AG04450 (cell line): Measurements from ENCODE around the gene CMSS1. TPM values are rescaled to one million over a fixed set of nuclear protein-coding genes. Genes with fewer than 3 reads are reported as not detected.

Source experiments
- CTCF ChIA-PET: fragments of 300-600, 350-600 bp; formaldehyde crosslinking; extraction: SDS; loops from one replicate; lab custom pipeline; 2022; ENCODE audit warnings: antibody characterized with exemption, inconsistent platforms; lab: Charles Lee
- POLR2A ChIA-PET: fragments of 350-600 bp; formaldehyde crosslinking; extraction: SDS; loops from one replicate; lab custom pipeline; 2021; ENCODE audit warnings: antibody characterized with exemption, inconsistent platforms; lab: Yijun Ruan, JAX
- DNase-seq: peaks from one replicate; pipeline ENCODE4 v3.0.0-alpha.2; 2011; ENCODE audit warnings: low read depth, low spot score
- H3K27ac ChIP-seq: one replicate; pipeline ENCODE4 v1.5.1; 2012; ENCODE audit warnings: low read depth, low read length, control low read depth
- H3K27me3 ChIP-seq: one replicate; pipeline ENCODE4 v1.6.0; 2012; ENCODE audit warnings: low read length; ENCODE audit not compliant: control insufficient read depth, insufficient read depth
- H3K4me3 ChIP-seq: 2 replicates; pipeline ENCODE4 v1.5.1; 2011; ENCODE audit warnings: mild to moderate bottlenecking, low read depth, low read length, control low read depth
- H3K9me3 ChIP-seq: 2 replicates; pipeline ENCODE4 v1.5.1; 2012; ENCODE audit warnings: low read length; ENCODE audit not compliant: control insufficient read depth, insufficient read depth
- CTCF ChIP-seq: IDR thresholded peaks from 2 replicates; pipeline ENCODE4 v1.5.1; 2011; ENCODE audit warnings: low read depth, low read length, control low read depth, inconsistent platforms
- polyA plus RNA-seq: library from polyadenylated mRNA; depleted of rRNA; stranded (reverse); fragments of >200 nt; gene quantifications from 2 replicates; pipeline ENCODE4 v1.2.3, GENCODE V29; 2011

CMSS1 gene
- polyA plus RNA-seq, 1 experiment, result 15.7 TPM

DNA sequence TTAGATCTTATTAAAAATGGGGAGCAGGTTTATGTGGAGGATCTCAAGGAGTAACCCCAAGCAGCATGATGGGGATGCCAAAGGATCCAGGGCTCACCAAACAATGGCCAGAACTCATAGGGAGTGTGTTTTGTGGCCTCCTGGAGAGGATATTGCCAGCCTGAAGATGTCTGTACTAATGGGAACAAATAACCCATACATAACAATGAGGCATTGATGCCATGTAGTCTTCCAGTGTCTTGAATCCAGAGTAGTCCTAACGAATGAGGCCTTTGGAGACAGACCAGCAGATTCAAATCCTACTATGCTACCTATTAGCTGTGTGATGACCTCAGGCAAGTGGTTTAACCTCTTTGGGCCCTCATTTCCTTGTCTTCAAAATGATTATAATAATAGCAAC lies 45.0 kb upstream of the CMSS1 start:
- Histone ChIP-seq H3K4me3 (no peak overlapping the region), H3K9me3 (no peaks in the 10 kb centered on the region), H3K27ac (no peak overlapping the region), H3K27me3 (no peaks in the 10 kb centered on the region)
- TF ChIP-seq CTCF, result no peak
- DNase-seq, result no peak
- POLR2A ChIA-PET, result no interaction called here
- CTCF ChIA-PET, result no interaction called here

GRCh38 chr3:99774467-99774866 lies 43.2 kb upstream of the CMSS1 start:
- Histone ChIP-seq H3K4me3 (no peak overlapping the region), H3K27me3 (no peaks in the 10 kb centered on the region), H3K27ac (no peak overlapping the region), H3K9me3 (no peaks in the 10 kb centered on the region)
- ChIA-PET CTCF (no interaction called here), POLR2A (no interaction called here)
- TF ChIP-seq CTCF, result no peak
- DNase-seq, result peak; percentile 23

DNA sequence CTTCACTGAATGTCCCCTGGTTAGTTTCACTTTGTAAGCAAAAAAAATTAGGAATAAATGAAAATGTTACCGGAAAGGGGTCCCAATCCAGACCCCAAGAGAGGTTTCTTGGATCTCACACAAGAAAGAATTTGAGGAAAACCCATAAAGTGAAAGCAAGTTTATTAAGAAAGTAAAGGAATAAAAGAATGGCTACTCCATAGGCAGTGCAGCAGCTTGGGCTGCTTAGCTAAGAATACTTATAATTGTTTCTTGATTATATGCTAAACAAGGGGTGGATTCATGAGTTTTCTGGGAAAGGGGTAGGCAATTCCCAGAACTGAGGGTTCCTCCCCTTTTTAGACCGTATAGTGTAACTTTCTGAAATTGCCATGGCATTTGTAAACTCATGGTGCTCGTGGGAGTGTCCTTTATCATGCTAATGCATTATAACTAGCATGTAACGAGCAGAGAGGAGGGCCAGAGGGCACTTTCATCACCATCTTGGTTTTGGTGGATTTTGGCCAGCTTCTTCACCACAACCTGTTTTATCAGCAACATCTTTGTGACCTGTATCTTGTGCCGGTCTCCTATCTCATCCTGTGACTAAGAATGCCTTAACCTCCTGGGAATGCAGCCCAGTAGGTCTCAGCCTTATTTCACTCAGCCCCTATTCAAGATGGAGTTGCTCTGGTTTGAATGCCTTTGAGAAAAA lies 41.0 kb upstream of the CMSS1 start:
- ChIA-PET CTCF (no interaction called here), POLR2A (interaction anchor here (1.0 kb wide), 1 partner anchor 10 kb away, joined by 4 read pairs; no protein-coding TSS in a partner anchor)
- no peak overlapping the region for H3K4me3 ChIP-seq
- H3K9me3 ChIP-seq, result no peaks in the 10 kb centered on the region
- H3K27ac ChIP-seq, result no peak overlapping the region
- TF ChIP-seq CTCF, result no peak
- no peak for DNase-seq
- no peaks in the 10 kb centered on the region for H3K27me3 ChIP-seq

- ChIA-PET POLR2A (interaction anchor here (1.0 kb wide), 1 partner anchor 10 kb away, joined by 4 read pairs; no protein-coding TSS in a partner anchor), CTCF (interaction anchor here (1.1 kb wide), 1 partner anchor 9 kb away, joined by 4 read pairs; no protein-coding TSS in a partner anchor)
- no peak for TF ChIP-seq CTCF
- Histone ChIP-seq H3K4me3 (no peak overlapping the region), H3K27ac (no peak overlapping the region), H3K27me3 (no peaks in the 10 kb centered on the region), H3K9me3 (no peaks in the 10 kb centered on the region)
- no peak for DNase-seq
These were observed 40.5 kb upstream of the CMSS1 start for GRCh38 chr3:99777210-99777549.

DNA sequence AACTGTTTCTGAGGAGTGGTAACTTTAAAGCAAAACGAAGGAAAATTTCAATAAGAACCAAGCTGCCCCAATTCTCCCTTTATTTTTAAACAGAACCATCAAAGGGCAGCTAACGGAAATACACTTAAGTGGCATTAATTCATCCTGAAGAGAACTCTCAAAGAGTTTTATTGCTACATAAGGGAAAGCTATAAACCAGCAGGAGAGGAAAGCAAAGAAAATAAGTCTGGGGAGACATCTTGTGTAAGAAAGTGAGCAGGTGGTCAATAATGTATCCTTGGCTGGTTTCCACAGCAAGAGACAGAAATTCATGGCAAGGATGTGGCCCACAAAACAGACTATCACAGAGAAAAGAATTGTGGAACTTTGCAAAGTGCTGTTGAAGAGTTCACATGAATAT lies 40.0 kb upstream of the CMSS1 start:
- no peak for DNase-seq
- Histone ChIP-seq H3K4me3 (no peak overlapping the region), H3K9me3 (no peaks in the 10 kb centered on the region), H3K27me3 (no peaks in the 10 kb centered on the region), H3K27ac (no peak overlapping the region)
- TF ChIP-seq CTCF, result no peak
- POLR2A ChIA-PET, result interaction anchor here (1.0 kb wide), 1 partner anchor 11 kb away, joined by 4 read pairs; no protein-coding TSS in a partner anchor
- CTCF ChIA-PET, result interaction anchor here (1.1 kb wide), 1 partner anchor 10 kb away, joined by 4 read pairs; no protein-coding TSS in a partner anchor
